GM23248 (cell line): ENCODE data around the gene GRIA3.

Experiments used
- EZH2 ChIP-seq: fragments of 200-600 bp; sonication (generic); IDR thresholded peaks from 2 replicates; pipeline ENCODE4 v1.6.1; 2018; ENCODE audit warnings: antibody characterized with exemption, mild to moderate bottlenecking; ENCODE audit not compliant: insufficient read depth, poor library complexity, severe bottlenecking
- EZH2phosphoT487 ChIP-seq: fragments of 200-600 bp; sonication (generic); IDR thresholded peaks from 2 replicates; pipeline ENCODE4 v1.6.1; 2018; ENCODE audit warnings: antibody characterized with exemption, moderate library complexity, mild to moderate bottlenecking, low read depth; ENCODE audit not compliant: insufficient read depth

DNA sequence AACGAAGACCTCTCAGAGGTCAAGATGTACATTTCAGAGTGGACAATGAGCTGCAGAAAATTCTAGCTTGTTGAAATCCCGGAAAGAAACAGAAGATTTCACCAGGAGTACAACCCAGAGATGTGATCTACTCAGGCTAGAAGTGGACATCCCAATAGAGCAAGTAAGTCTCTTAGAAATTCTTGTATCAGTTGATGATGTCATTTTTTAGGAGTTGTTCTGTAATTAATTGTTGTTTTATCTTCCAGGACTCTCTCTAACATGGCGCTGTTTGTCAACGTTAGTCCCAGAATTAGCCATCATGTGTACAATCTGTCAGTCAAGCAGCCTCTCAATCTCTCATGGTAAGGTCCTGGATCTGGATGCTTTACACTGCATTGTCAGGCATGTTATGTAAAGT is 174.4 kb downstream of the GRIA3 start:
- TF ChIP-seq EZH2, result no peak
- TF ChIP-seq EZH2phosphoT487, result no peak
